Pancreas (tissue), 10 donors: ENCODE measurements around the gene HEMK1. TPM values are rescaled to one million over a fixed set of nuclear protein-coding genes. Genes with fewer than 3 reads are reported as not detected.

Experiments used
- ATAC-seq, 4 donors: fragments of 200-7000 bp; cut with Tn5 transposase; one replicate each; pipeline versions ENCODE4 v1.8.0 to v1.9.1; 2020; ENCODE audit warnings: mild to moderate bottlenecking in 4 of 4, moderate library complexity in 4 of 4
- DNase-seq, 6 donors: peaks; one replicate each; pipeline ENCODE4 v3.0.0-alpha.2; 2020
- FAIRE-seq: peaks from 2 replicates; lab custom pipeline; 2012; peaks lifted over from hg19 to GRCh38; lab: Jason Lieb, UNC
- H3K27ac ChIP-seq, 4 donors: fragments of 200-600 bp; sonication (generic); 1 replicate in 3 of 4; 2 replicates in 1 of 4; pipeline versions ENCODE4 v1.5.0 to v1.8.0; 2020
- H3K27me3 ChIP-seq, 4 donors: fragments of 200-600 bp; one replicate each; pipeline ENCODE4 v1.8.0; 2021
- H3K36me3 ChIP-seq, 3 donors: fragments of 200-600 bp; sonication (generic) in 1 of 3; one replicate each; pipeline versions ENCODE4 v1.5.0 to v1.8.0; 2020 to 2021
- H3K4me1 ChIP-seq, 3 donors: fragments of 200-600 bp; one replicate each; pipeline ENCODE4 v1.8.0; 2021
- H3K4me3 ChIP-seq, 4 donors: fragments of 200-600 bp; sonication (generic) in 2 of 4; one replicate each; pipeline versions ENCODE4 v1.5.0 to v1.8.0; 2020 to 2021
- H3K9me3 ChIP-seq, 4 donors: fragments of 200-600 bp; one replicate each; pipeline ENCODE4 v1.8.0; 2021
- CTCF ChIP-seq, 4 donors: fragments of 200-600 bp; sonication (generic) in 3 of 4; IDR thresholded peaks; one replicate each; pipeline versions ENCODE4 v1.5.0 to v1.8.0; 2021; ENCODE audit warnings: antibody characterized with exemption in 4 of 4
- WGBS, 2 donors: extraction: QIAGEN DNeasy Blood & Tissue Kit; methylation state at CpG; one replicate each; pipeline ENCODE4 v1.1.7; 2013; 5-methylcytosine and 5-hydroxymethylcytosine counted together
- intact Hi-C, 3 donors: fragments of 100-400 bp; cut with DNase I; formaldehyde crosslinking; loops; one replicate each; pipeline versions ENCODE4 v1.11.1 to v1.14.2; 2022
- polyA plus RNA-seq, 2 donors: library from polyadenylated mRNA; stranded (reverse); fragments of 200-250 nt; gene quantifications; one replicate each; pipeline ENCODE4 v1.2.3, GENCODE V29; 2013
- total RNA-seq, 6 donors: library from RNA; stranded (reverse); fragmentation: NEBNext Ultra II Directional in 4 of 6; extraction: Animal tissue kit (Norgen Biotek cat#: 25700) in 4 of 6; gene quantifications; one replicate each; pipeline versions ENCODE4 v1.2.1 to v1.2.4, GENCODE V29; 2021 to 2023
- donor health status: healthy with polysubstance abuse.
- donor health status: DM: no; HTN: no; CAD: no; lungs with moderate emphysema.
- donor health status: DM: no; HTN: no; CAD: no.
- donor health status: control.
- donor health status: control.
- donor health status: Bipolar disorder and iron deficiency.
- donor health status: DM: yes; HTN: yes; CAD: no.
- donor health status: DM: no; HTN: no; CAD: no.
- donor health status: DM: no; HTN: no; CAD: no.
- donor health status: DM: yes; HTN: yes; CAD: no.

The HEMK1 gene, protein sequence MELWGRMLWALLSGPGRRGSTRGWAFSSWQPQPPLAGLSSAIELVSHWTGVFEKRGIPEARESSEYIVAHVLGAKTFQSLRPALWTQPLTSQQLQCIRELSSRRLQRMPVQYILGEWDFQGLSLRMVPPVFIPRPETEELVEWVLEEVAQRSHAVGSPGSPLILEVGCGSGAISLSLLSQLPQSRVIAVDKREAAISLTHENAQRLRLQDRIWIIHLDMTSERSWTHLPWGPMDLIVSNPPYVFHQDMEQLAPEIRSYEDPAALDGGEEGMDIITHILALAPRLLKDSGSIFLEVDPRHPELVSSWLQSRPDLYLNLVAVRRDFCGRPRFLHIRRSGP
- 10 to 100 TPM in 5 of 6 donors, 1 to 10 TPM in 1; 9.6 to 20.2 (median 11.8) TPM for total RNA-seq
- 10 to 100 TPM; 20.4 to 21.8 TPM for polyA plus RNA-seq

- Histone ChIP-seq H3K4me1 (peaks cover 0 to 19% (median 17%) of the 10 kb centered on the region in 3 donors), H3K27me3 (no peaks in the 10 kb centered on the region), H3K4me3 (peak within 1 kb of the TSS; percentile 64 to 84 (median 72)), H3K36me3 (no peaks in the 10 kb centered on the region), H3K9me3 (no peaks in the 10 kb centered on the region), H3K27ac (peak within 1 kb of the TSS; percentile 43 to 87 (median 84))
- no peak for TF ChIP-seq CTCF (IDR thresholded peaks at IDR 0.05)
- FAIRE-seq (no peak), ATAC-seq (peak; percentile 87 to 92 (median 88)), DNase-seq (peak; percentile 95 to 99 (median 98))
- intact Hi-C loops = no loop called here
- 0% methylated on average over 54 to 55 of the region's 55 CpGs for WGBS, 2 donors
These were observed at the start of gene HEMK1 for GRCh38 chr3:50568947-50569749. Gene HEMK1, plus strand, starts transcription at chr3:50569522. Its CDS starts 1,583 bp downstream, at chr3:50571105.

GRCh38 chr3:50520849-50521248 is 48.5 kb upstream of the HEMK1 start:
- WGBS, 2 donors = 61 to 66% methylated on average over 3 of the region's 3 CpGs
- no peaks in the 10 kb centered on the region for H3K36me3 ChIP-seq
- no peaks in the 10 kb centered on the region for H3K9me3 ChIP-seq
- H3K4me1 ChIP-seq = no peaks in the 10 kb centered on the region
- DNase-seq (no peak), FAIRE-seq (no peak), ATAC-seq (no peak)
- no peak overlapping the region for H3K4me3 ChIP-seq
- intact Hi-C loops = no loop called here
- TF ChIP-seq CTCF (IDR thresholded peaks at IDR 0.05) = no peak
- H3K27ac ChIP-seq = no peak overlapping the region
- H3K27me3 ChIP-seq = no peaks in the 10 kb centered on the region

DNA sequence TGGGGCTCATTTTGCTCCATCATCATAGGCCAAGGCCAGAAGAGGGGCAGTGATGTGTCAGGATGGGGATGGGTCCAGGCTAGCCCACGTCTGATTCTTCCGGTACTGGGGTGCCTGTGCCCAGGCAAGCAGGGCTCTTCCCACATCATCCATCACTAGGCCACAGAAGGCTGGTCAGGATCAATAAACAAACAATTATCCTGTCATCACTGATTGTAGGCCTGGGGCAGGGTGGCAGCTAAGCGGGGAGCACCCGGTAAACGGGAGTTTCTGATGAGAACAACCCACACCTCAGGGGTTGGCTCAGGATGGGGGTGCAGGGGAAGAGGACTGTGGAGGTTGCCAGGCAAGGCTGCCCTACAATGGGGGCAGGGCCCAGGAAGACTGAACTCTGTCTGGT is 47.8 kb upstream of the HEMK1 start:
- Histone ChIP-seq H3K36me3 (no peaks in the 10 kb centered on the region), H3K4me1 (no peaks in the 10 kb centered on the region), H3K27ac (no peak overlapping the region), H3K27me3 (no peaks in the 10 kb centered on the region), H3K4me3 (no peak overlapping the region), H3K9me3 (no peaks in the 10 kb centered on the region)
- DNase-seq (no peak), FAIRE-seq (no peak), ATAC-seq (no peak)
- intact Hi-C loops = no loop called here
- WGBS, 2 donors = 52 to 56% methylated on average over 5 of the region's 5 CpGs
- TF ChIP-seq CTCF (IDR thresholded peaks at IDR 0.05) = no peak

- no peaks in the 10 kb centered on the region for H3K4me1 ChIP-seq
- intact Hi-C loops = no loop called here
- WGBS, 2 donors = 45 to 61% methylated on average over 9 of the region's 9 CpGs
- ATAC-seq = peak in 3 of 4 donors; percentile 14 to 58 (median 26)
- no peaks in the 10 kb centered on the region for H3K27me3 ChIP-seq
- DNase-seq = no peak
- no peaks in the 10 kb centered on the region for H3K9me3 ChIP-seq
- H3K36me3 ChIP-seq = no peaks in the 10 kb centered on the region
- no peak for TF ChIP-seq CTCF (IDR thresholded peaks at IDR 0.05)
- peak overlapping the region in 1 of 4 donors; percentile 22 for H3K27ac ChIP-seq
- FAIRE-seq = no peak
- H3K4me3 ChIP-seq = no peak overlapping the region
These were observed 46.0 kb upstream of the HEMK1 start for GRCh38 chr3:50523279-50523811.
